ENCODE results near the gene DAO.

Gene DAO

DNA sequence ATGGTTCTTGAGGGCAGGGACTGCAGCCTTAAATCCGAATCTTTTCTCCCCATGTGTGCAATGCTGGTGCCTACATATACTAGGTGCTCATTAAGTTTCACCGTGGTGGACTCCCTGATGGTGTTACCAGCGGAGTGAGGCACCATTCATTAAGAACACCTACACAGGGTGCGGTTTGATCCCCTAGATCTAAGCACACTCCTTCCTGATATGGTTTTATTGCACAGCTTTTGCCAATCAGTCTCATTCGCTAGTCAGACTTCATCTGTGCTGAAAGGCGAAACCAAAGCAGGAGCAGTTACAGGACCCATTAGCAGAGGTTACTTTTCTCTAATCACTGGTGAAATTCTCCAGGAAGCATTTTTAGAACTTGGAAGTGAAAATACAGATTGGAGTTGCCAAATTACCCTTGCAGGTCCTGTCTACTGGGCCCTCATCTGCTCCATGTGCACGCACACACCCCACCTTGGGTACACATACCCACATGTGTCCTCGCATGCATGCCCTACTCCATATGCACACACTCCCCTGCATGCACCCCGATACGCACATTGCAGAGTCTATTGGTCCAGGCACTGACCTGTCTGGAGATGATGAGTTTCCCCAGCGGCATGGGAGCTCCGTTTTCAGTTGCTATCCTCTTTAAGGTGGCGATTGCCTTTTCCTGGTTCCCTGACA lies 58.5 kb downstream of the DAO start:
- ChIA-PET CTCF (interaction anchor here (2.9 kb wide), 1 partner anchor 13 kb away, joined by 17 read pairs; no protein-coding TSS in a partner anchor), POLR2A (no interaction called here)
- TF ChIP-seq, protein P1, sequence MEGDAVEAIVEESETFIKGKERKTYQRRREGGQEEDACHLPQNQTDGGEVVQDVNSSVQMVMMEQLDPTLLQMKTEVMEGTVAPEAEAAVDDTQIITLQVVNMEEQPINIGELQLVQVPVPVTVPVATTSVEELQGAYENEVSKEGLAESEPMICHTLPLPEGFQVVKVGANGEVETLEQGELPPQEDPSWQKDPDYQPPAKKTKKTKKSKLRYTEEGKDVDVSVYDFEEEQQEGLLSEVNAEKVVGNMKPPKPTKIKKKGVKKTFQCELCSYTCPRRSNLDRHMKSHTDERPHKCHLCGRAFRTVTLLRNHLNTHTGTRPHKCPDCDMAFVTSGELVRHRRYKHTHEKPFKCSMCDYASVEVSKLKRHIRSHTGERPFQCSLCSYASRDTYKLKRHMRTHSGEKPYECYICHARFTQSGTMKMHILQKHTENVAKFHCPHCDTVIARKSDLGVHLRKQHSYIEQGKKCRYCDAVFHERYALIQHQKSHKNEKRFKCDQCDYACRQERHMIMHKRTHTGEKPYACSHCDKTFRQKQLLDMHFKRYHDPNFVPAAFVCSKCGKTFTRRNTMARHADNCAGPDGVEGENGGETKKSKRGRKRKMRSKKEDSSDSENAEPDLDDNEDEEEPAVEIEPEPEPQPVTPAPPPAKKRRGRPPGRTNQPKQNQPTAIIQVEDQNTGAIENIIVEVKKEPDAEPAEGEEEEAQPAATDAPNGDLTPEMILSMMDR (IDR thresholded peaks at IDR 0.05; ENCODE audit: insufficient read depth, low read length, missing control alignments): no peak
- H3K4me3 ChIP-seq (ENCODE audit: low read depth, low read length): no peak overlapping the region
- no peak for DNase-seq (ENCODE audit: low read depth, low spot score)

DNA sequence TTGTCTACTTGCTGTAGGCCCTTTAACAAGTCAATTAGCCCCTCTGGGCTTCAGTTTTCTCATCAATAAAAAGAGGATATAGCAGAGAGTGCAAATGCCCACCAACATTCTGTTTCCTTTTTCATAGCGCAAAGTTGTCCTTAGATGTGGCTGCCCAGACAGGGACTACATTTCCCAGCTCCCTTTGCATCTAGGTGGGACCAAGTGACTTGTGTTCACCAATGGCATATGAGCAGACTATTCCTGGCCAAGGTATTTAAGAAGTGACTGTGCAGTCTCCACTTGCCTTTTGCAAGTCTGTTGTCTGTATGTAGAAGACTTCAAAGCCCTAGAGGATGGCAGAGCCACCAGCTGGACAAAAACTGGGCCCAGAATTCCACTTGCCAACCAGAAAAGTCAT lies 59.7 kb downstream of the DAO start:
- POLR2A ChIA-PET: no interaction called here
- no peak for DNase-seq (ENCODE audit: low read depth, low spot score)
- TF ChIP-seq, protein P1 (IDR thresholded peaks at IDR 0.05; ENCODE audit: insufficient read depth, low read length, missing control alignments): no peak
- CTCF ChIA-PET: interaction anchor here (2.9 kb wide), 1 partner anchor 11 kb away, joined by 17 read pairs; no protein-coding TSS in a partner anchor
- no peak overlapping the region for H3K4me3 ChIP-seq (ENCODE audit: low read depth, low read length)

DNA sequence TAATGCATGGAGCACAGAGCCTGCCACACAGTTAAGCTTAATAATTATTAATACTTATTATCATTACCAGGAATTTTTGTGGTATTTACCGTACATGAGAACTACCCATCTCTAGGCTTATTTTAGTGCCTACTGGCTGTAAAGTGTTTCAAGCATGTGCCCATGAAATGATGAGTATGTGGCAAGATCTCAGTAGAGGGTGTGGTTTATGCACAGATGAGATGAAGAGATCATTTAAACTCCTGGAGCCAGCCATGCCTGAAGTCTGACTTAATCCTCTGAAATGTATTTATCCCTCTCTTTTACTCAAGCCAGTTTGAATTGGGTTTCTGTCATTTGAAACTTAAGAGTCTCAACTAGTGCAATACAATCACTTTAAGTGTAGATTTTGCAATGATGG lies 60.2 kb downstream of the DAO start:
- TF ChIP-seq, protein P1 (IDR thresholded peaks at IDR 0.05; ENCODE audit: insufficient read depth, low read length, missing control alignments): no peak
- no peak for DNase-seq (ENCODE audit: low read depth, low spot score)
- ChIA-PET POLR2A (no interaction called here), CTCF (interaction anchor here (2.9 kb wide), 1 partner anchor 11 kb away, joined by 17 read pairs; no protein-coding TSS in a partner anchor)
- H3K4me3 ChIP-seq (ENCODE audit: low read depth, low read length): no peak overlapping the region

DNA sequence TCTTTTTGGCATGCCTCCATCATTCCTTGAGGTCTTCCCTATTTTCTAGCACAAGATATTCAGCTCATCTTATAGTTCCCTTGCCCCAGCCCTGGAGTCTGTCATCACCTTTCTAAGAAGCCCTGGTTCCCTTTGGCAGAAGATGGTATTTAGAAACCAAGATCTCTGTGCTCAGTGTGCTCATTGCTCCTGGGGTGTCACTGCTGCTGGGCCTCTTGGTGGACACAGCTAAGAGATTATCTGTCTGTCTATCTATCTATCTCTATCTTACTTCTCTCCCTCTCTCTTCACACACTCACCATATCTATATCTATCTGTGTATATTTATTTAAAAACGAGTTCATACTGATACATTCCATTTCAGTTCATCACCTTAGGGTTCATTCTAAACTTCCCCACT lies 67.2 kb downstream of the DAO start:
- CTCF ChIA-PET: interaction anchor here (1.5 kb wide), 1 partner anchor 143 kb away, joined by 4 read pairs; no protein-coding TSS in a partner anchor
- TF ChIP-seq, protein P1 (IDR thresholded peaks at IDR 0.05; ENCODE audit: insufficient read depth, low read length, missing control alignments): no peak
- POLR2A ChIA-PET: no interaction called here
- no peak for DNase-seq (ENCODE audit: low read depth, low spot score)
- no peak overlapping the region for H3K4me3 ChIP-seq (ENCODE audit: low read depth, low read length)

DNA sequence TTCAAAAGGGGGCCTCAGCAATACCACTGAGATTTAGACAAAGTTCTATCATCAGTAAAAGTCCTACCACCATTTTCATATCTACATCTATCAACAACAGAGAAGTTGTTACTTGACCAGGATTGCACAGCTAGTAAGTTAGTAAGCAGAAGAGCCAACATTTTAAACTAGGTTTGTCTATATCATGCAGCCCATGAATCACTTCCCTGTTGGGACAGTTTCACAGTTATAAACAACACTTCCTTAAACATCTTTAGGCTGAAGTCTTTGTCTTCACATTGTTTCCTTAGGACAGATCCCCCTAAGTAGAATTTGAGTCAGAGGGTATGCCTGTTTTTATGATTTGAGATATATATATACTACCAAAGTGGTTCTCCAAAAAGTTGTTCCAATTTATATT lies 68.5 kb downstream of the DAO start:
- TF ChIP-seq, protein P1 (IDR thresholded peaks at IDR 0.05; ENCODE audit: insufficient read depth, low read length, missing control alignments): no peak
- ChIA-PET CTCF (interaction anchor here (1.5 kb wide), 1 partner anchor 144 kb away, joined by 4 read pairs; no protein-coding TSS in a partner anchor), POLR2A (no interaction called here)
- no peak for DNase-seq (ENCODE audit: low read depth, low spot score)
- no peak overlapping the region for H3K4me3 ChIP-seq (ENCODE audit: low read depth, low read length)

DNA sequence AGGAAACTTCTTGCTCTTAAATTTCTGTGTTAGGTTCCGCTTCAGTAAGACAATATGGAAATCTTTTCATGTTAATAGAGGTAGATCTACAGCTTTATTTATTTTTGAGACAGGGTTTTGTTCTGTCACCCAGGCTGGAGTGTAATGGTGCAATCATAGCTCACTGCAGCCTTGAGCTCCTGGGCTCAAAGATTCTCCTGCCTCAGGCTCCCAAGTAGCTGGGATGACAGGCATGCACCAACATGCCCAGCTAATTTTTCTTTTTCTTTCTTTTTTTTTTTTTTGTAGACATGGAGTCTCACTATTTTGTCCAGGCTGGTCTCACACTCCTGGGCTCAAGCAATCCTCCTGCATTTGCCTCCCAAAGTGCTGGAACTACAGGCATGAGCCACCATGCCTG lies 70.1 kb downstream of the DAO start:
- POLR2A ChIA-PET: interaction anchor here (0.6 to 1.2 kb wide), 2 partner anchors 142 to 146 kb away, joined by 3 read pairs; no protein-coding TSS in a partner anchor
- H3K4me3 ChIP-seq (ENCODE audit: low read depth, low read length): no peak overlapping the region
- DNase-seq (ENCODE audit: low read depth, low spot score): no peak
- TF ChIP-seq, protein P1 (IDR thresholded peaks at IDR 0.05; ENCODE audit: insufficient read depth, low read length, missing control alignments): no peak
- CTCF ChIA-PET: interaction anchor here (0.9 to 2.9 kb wide), 19 partner anchors 10 to 387 kb away, joined by 3 to 38 read pairs (median 5); partner anchors contain the start of gene ISCU

Data from AG04449 (cell line).